SK-N-SH (cell line): ENCODE measurements around the gene LTBP1. TPM values are rescaled to one million over a fixed set of nuclear protein-coding genes. Genes with fewer than 3 reads are reported as not detected.

ENCODE experiments used
- CTCF ChIA-PET: fragments of 300-600, 350-600 bp; formaldehyde crosslinking; extraction: SDS; loops from one replicate; lab custom pipeline; 2021; lab: Yijun Ruan, JAX
- POLR2A ChIA-PET: fragments of 350-600 bp; sonication (Branson Sonifier 250); formaldehyde crosslinking; extraction: SDS; loops from one replicate; lab custom pipeline; 2020; ENCODE audit warnings: antibody characterized with exemption, inconsistent platforms; lab: Yijun Ruan, JAX
- DNase-seq: peaks from one replicate; pipeline ENCODE4 v3.0.0; 2012
- H2AFZ ChIP-seq: fragments of 200-600 bp; sonication (generic); 2 replicates; pipeline ENCODE4 v1.8.1; 2016; ENCODE audit warnings: antibody characterized with exemption, mild to moderate bottlenecking, low read depth
- H3F3A ChIP-seq: fragments of 200-600 bp; sonication (generic); replicated peaks from 2 replicates; pipeline ENCODE3; 2016; ENCODE audit warnings: antibody characterized with exemption, mild to moderate bottlenecking; ENCODE audit not compliant: insufficient read depth
- H3K27ac ChIP-seq, 2 experiments: fragments of 200-500 bp in 1 of 2; fragments of 200-600 bp in 1 of 2; sonication (Bioruptor generic) in 1 of 2; sonication (generic), shearing (Covaris generic) in 1 of 2; 2 replicates each; pipeline versions ENCODE4 v1.5.1 to v1.6.1; 2014 to 2016; ENCODE audit warnings: low read depth in 2 of 2, inconsistent platforms in 1 of 2, low read length in 1 of 2, mild to moderate bottlenecking in 1 of 2, mixed read lengths in 1 of 2
- H3K27me3 ChIP-seq: fragments of 200-600 bp; sonication (generic), shearing (Covaris generic); 2 replicates; pipeline ENCODE4 v1.6.1; 2016; ENCODE audit warnings: mixed run types; ENCODE audit not compliant: insufficient read depth
- H3K36me3 ChIP-seq, 2 experiments: fragments of 200-500 bp in 1 of 2; fragments of 200-600 bp in 1 of 2; sonication (Bioruptor generic) in 1 of 2; sonication (generic) in 1 of 2; replicated peaks in 1 of 2; 2 replicates each; pipeline versions ENCODE3 to v1.5.1; 2014 to 2016; ENCODE audit warnings: low read length in 1 of 2, mild to moderate bottlenecking in 1 of 2; ENCODE audit not compliant: insufficient read depth in 2 of 2, control insufficient read depth in 1 of 2
- H3K4me1 ChIP-seq, 2 experiments: fragments of 200-500 bp in 1 of 2; fragments of 200-600 bp in 1 of 2; sonication (Bioruptor generic) in 1 of 2; sonication (generic), shearing (Covaris generic) in 1 of 2; 2 replicates each; pipeline versions ENCODE4 v1.5.1 to v1.6.1; 2014 to 2016; ENCODE audit warnings: low read depth in 1 of 2, low read length in 1 of 2, mixed run types in 1 of 2; ENCODE audit not compliant: insufficient read depth in 2 of 2, control insufficient read depth in 1 of 2
- H3K4me2 ChIP-seq: fragments of 200-600 bp; sonication (generic), shearing (Covaris generic); 2 replicates; pipeline ENCODE4 v1.6.1; 2017; ENCODE audit warnings: mixed run types
- H3K4me3 ChIP-seq, 2 experiments: fragments of 200-500 bp in 1 of 2; fragments of 200-600 bp in 1 of 2; sonication (Bioruptor generic) in 1 of 2; sonication (generic), shearing (Covaris generic) in 1 of 2; 2 replicates each; pipeline versions ENCODE4 v1.5.1 to v1.8.1; 2014 to 2016; ENCODE audit warnings: low read depth in 2 of 2, inconsistent platforms in 1 of 2, low read length in 1 of 2, mild to moderate bottlenecking in 1 of 2, mixed read lengths in 1 of 2, moderate library complexity in 1 of 2
- H3K79me2 ChIP-seq: fragments of 200-600 bp; sonication (generic); 2 replicates; pipeline ENCODE4 v1.8.1; 2017; ENCODE audit warnings: mild to moderate bottlenecking; ENCODE audit not compliant: insufficient read depth
- H3K9ac ChIP-seq: fragments of 200-600 bp; sonication (generic); 2 replicates; pipeline ENCODE4 v1.6.1; 2017; ENCODE audit warnings: mixed run types
- H3K9me2 ChIP-seq: fragments of 200-600 bp; sonication (generic); 2 replicates; pipeline ENCODE4 v1.6.1; 2017; ENCODE audit warnings: mixed run types
- H3K9me3 ChIP-seq: fragments of 200-600 bp; sonication (generic); 2 replicates; pipeline ENCODE4 v1.6.1; 2017; ENCODE audit warnings: mixed run types, mild to moderate bottlenecking, moderate library complexity
- H4K20me1 ChIP-seq: fragments of 200-600 bp; sonication (generic); 2 replicates; pipeline ENCODE4 v1.6.1; 2017; ENCODE audit warnings: mild to moderate bottlenecking, mixed run types; ENCODE audit not compliant: insufficient read depth
- CHD2 ChIP-seq: fragments of 150-350 bp; IDR thresholded peaks from 2 replicates; pipeline ENCODE4 v1.6.1; 2018; ENCODE audit warnings: low read length; ENCODE audit not compliant: partially characterized antibody
- EP300 ChIP-seq, 2 experiments: IDR thresholded peaks; 2 replicates each; pipeline versions ENCODE4 v1.4.0 to v1.6.1; 2012; ENCODE audit warnings: borderline replicate concordance in 1 of 2, low read depth in 1 of 2, low read length in 1 of 2
- FOXJ3 ChIP-seq: sonication (generic); formaldehyde crosslinking; IDR thresholded peaks from 2 replicates; pipeline ENCODE4 v1.5.1; 2020; ENCODE audit warnings: mild to moderate bottlenecking, missing genetic modification reagents
- FOXM1 ChIP-seq: IDR thresholded peaks from 2 replicates; pipeline ENCODE4 v1.4.0; 2012; ENCODE audit warnings: low read depth, mild to moderate bottlenecking
- GATA2 ChIP-seq: sonication (generic); formaldehyde crosslinking; IDR thresholded peaks from 2 replicates; pipeline ENCODE4 v1.5.0; 2020; ENCODE audit warnings: mild to moderate bottlenecking, missing genetic modification reagents
- MEF2A ChIP-seq: IDR thresholded peaks from 2 replicates; pipeline ENCODE4 v1.4.0; 2012; ENCODE audit warnings: low read depth, borderline replicate concordance
- MXI1 ChIP-seq: IDR thresholded peaks from 2 replicates; pipeline ENCODE4 v1.6.1; 2012; ENCODE audit warnings: mild to moderate bottlenecking, low read depth, low read length, improper control_type of control experiment
- POLR2AphosphoS5 ChIP-seq: IDR thresholded peaks from 2 replicates; pipeline ENCODE4 v1.6.1; 2012; ENCODE audit warnings: low read depth, low read length
- RFX5 ChIP-seq: IDR thresholded peaks from 2 replicates; pipeline ENCODE4 v1.6.1; 2012; ENCODE audit warnings: mild to moderate bottlenecking, improper control_type of control experiment, low read length
- RXRA ChIP-seq: IDR thresholded peaks from 2 replicates; pipeline ENCODE4 v1.4.0; 2012; ENCODE audit warnings: low read depth, mild to moderate bottlenecking, borderline replicate concordance
- SMC3 ChIP-seq: IDR thresholded peaks from 2 replicates; pipeline ENCODE4 v1.6.1; 2012; ENCODE audit warnings: low read depth, low read length, improper control_type of control experiment
- TCF12 ChIP-seq: IDR thresholded peaks from 2 replicates; pipeline ENCODE4 v1.4.0; 2012
- TEAD4 ChIP-seq: IDR thresholded peaks from 2 replicates; pipeline ENCODE4 v1.4.0; 2012; ENCODE audit warnings: mild to moderate bottlenecking, borderline replicate concordance; ENCODE audit not compliant: insufficient read depth
- WGBS: methylation state at CpG from one replicate; pipeline ENCODE4 v1.1.6; 2017; ENCODE audit warnings: low lambda C conversion rate; 5-methylcytosine and 5-hydroxymethylcytosine counted together
- polyA plus RNA-seq, 3 experiments: library from polyadenylated mRNA; depleted of rRNA; stranded (reverse); fragments of >200 nt; gene quantifications; 2 replicates each; pipeline ENCODE4 v1.2.3, GENCODE V29; 2012
- TF ChIP-seq, protein P1 (sequence below): IDR thresholded peaks from 2 replicates; pipeline ENCODE4 v1.4.0; 2012; ENCODE audit warnings: low read depth, borderline replicate concordance
- TF ChIP-seq, protein P2 (sequence below): fragments of 150-350 bp; IDR thresholded peaks from 2 replicates; pipeline ENCODE4 v1.6.1; 2017; ENCODE audit warnings: antibody characterized with exemption, low read length, low read depth, borderline replicate concordance
- TF ChIP-seq, protein P3 (sequence below): IDR thresholded peaks from 2 replicates; pipeline ENCODE4 v1.6.1; 2012; ENCODE audit warnings: mild to moderate bottlenecking, low read depth, low read length, moderate library complexity
- TF ChIP-seq, protein P4 (sequence below): fragments of 200-600 bp; sonication (generic); IDR thresholded peaks from 2 replicates; pipeline ENCODE4 v1.6.1; 2017; ENCODE audit warnings: antibody characterized with exemption, mild to moderate bottlenecking, moderate library complexity
- TF ChIP-seq, protein P5 (sequence below): IDR thresholded peaks from 2 replicates; pipeline ENCODE4 v1.4.0; 2012; ENCODE audit warnings: low read depth, borderline replicate concordance

Gene LTBP1
- polyA plus RNA-seq, 1 of the 3 experiments (the other 2 are of a cell fraction): 467 TPM

DNA sequence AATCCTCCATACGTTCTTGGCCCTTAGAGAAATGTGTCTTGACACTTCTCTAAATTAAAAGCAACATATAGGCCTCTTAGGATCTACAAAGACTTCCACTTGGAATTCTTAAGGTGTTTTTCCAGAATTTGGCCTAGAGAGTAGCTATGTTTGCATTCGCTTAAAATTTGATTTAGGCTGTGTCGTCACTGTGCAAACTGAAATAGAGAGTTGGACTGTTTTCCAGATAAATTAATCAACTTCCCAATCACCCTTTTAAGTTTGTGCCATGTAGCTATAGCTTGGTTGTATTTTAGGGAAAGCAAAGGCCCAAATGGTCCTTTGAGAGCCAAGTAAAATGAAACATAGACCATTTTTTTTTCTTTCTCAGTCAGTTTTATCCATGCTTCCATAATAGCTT lies 401.1 kb downstream of the LTBP1 start:
- CTCF ChIA-PET: interaction anchor here (0.8 kb wide), 1 partner anchor 25 kb away, joined by 4 read pairs; no protein-coding TSS in a partner anchor
- H3K27ac ChIP-seq: no peak overlapping the region

DNA sequence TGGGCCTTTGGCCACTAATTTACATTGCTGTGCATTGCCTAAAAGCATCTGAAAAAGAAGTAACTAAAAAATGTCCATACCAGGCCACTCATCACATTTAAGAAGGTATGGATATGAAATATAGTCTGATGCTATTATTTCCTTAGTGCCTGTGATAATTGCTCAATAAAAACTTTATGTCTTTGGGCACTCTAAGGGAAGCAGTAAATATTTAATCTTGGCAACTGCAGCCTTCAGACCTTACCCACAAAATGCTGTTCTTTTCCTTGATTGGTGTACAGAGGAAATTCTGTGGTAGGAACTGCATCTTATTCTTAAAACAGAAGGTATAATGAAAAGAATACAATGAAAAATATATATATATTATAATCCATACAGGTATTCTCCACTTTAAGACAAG lies 403.9 kb downstream of the LTBP1 start:
- Histone ChIP-seq H3F3A (peaks cover 32% of the 10 kb centered on the region), H3K36me3 (peaks cover 37 to 93% of the 10 kb centered on the region in 2 experiments), H3K9me3 (no peaks in the 10 kb centered on the region), H2AFZ (no peak overlapping the region), H3K27ac (peak overlapping the region in 1 of 2 experiments; percentile 16; a peak in 1 of 4 replicates), H3K9ac (no peak overlapping the region), H3K27me3 (no peaks in the 10 kb centered on the region), H3K4me2 (no peak overlapping the region), H3K9me2 (no peaks in the 10 kb centered on the region), H3K4me1 (no peaks in the 10 kb centered on the region), H3K4me3 (no peak overlapping the region), H3K79me2 (no peaks in the 10 kb centered on the region), H4K20me1 (no peaks in the 10 kb centered on the region)
- TF ChIP-seq, protein P1, sequence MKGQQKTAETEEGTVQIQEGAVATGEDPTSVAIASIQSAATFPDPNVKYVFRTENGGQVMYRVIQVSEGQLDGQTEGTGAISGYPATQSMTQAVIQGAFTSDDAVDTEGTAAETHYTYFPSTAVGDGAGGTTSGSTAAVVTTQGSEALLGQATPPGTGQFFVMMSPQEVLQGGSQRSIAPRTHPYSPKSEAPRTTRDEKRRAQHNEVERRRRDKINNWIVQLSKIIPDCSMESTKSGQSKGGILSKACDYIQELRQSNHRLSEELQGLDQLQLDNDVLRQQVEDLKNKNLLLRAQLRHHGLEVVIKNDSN: no peak
- TF ChIP-seq CHD2: no peak
- no peak for TF ChIP-seq GATA2 (CRISPR knock-in tag)
- TF ChIP-seq TCF12: no peak
- TF ChIP-seq, protein P2, sequence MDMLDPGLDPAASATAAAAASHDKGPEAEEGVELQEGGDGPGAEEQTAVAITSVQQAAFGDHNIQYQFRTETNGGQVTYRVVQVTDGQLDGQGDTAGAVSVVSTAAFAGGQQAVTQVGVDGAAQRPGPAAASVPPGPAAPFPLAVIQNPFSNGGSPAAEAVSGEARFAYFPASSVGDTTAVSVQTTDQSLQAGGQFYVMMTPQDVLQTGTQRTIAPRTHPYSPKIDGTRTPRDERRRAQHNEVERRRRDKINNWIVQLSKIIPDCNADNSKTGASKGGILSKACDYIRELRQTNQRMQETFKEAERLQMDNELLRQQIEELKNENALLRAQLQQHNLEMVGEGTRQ: no peak
- TF ChIP-seq, protein P3, sequence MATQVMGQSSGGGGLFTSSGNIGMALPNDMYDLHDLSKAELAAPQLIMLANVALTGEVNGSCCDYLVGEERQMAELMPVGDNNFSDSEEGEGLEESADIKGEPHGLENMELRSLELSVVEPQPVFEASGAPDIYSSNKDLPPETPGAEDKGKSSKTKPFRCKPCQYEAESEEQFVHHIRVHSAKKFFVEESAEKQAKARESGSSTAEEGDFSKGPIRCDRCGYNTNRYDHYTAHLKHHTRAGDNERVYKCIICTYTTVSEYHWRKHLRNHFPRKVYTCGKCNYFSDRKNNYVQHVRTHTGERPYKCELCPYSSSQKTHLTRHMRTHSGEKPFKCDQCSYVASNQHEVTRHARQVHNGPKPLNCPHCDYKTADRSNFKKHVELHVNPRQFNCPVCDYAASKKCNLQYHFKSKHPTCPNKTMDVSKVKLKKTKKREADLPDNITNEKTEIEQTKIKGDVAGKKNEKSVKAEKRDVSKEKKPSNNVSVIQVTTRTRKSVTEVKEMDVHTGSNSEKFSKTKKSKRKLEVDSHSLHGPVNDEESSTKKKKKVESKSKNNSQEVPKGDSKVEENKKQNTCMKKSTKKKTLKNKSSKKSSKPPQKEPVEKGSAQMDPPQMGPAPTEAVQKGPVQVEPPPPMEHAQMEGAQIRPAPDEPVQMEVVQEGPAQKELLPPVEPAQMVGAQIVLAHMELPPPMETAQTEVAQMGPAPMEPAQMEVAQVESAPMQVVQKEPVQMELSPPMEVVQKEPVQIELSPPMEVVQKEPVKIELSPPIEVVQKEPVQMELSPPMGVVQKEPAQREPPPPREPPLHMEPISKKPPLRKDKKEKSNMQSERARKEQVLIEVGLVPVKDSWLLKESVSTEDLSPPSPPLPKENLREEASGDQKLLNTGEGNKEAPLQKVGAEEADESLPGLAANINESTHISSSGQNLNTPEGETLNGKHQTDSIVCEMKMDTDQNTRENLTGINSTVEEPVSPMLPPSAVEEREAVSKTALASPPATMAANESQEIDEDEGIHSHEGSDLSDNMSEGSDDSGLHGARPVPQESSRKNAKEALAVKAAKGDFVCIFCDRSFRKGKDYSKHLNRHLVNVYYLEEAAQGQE: no peak
- TF ChIP-seq FOXM1: no peak
- TF ChIP-seq, protein P4, sequence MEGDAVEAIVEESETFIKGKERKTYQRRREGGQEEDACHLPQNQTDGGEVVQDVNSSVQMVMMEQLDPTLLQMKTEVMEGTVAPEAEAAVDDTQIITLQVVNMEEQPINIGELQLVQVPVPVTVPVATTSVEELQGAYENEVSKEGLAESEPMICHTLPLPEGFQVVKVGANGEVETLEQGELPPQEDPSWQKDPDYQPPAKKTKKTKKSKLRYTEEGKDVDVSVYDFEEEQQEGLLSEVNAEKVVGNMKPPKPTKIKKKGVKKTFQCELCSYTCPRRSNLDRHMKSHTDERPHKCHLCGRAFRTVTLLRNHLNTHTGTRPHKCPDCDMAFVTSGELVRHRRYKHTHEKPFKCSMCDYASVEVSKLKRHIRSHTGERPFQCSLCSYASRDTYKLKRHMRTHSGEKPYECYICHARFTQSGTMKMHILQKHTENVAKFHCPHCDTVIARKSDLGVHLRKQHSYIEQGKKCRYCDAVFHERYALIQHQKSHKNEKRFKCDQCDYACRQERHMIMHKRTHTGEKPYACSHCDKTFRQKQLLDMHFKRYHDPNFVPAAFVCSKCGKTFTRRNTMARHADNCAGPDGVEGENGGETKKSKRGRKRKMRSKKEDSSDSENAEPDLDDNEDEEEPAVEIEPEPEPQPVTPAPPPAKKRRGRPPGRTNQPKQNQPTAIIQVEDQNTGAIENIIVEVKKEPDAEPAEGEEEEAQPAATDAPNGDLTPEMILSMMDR: no peak
- no peak for TF ChIP-seq EP300 (IDR thresholded peaks at IDR 0.05; ENCODE audit: borderline replicate concordance in 1 of 2, low read depth in 1 of 2, low read length in 1 of 2)
- TF ChIP-seq, protein P5, sequence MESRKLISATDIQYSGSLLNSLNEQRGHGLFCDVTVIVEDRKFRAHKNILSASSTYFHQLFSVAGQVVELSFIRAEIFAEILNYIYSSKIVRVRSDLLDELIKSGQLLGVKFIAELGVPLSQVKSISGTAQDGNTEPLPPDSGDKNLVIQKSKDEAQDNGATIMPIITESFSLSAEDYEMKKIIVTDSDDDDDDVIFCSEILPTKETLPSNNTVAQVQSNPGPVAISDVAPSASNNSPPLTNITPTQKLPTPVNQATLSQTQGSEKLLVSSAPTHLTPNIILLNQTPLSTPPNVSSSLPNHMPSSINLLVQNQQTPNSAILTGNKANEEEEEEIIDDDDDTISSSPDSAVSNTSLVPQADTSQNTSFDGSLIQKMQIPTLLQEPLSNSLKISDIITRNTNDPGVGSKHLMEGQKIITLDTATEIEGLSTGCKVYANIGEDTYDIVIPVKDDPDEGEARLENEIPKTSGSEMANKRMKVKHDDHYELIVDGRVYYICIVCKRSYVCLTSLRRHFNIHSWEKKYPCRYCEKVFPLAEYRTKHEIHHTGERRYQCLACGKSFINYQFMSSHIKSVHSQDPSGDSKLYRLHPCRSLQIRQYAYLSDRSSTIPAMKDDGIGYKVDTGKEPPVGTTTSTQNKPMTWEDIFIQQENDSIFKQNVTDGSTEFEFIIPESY: no peak
- no peak for TF ChIP-seq MEF2A
- TF ChIP-seq MXI1: no peak
- no peak for TF ChIP-seq POLR2AphosphoS5
- no peak for TF ChIP-seq RXRA
- TF ChIP-seq SMC3: no peak
- TF ChIP-seq RFX5: no peak
- no peak for TF ChIP-seq TEAD4
- TF ChIP-seq FOXJ3 (CRISPR knock-in tag): no peak
- ChIA-PET CTCF (interaction anchor here (1.0 to 2.0 kb wide), 2 partner anchors 22 to 66 kb away, joined by 3 to 7 read pairs; no protein-coding TSS in a partner anchor), POLR2A (no interaction called here)
- no peak for DNase-seq

More for the DNA sequence above, 401.1 kb downstream of the LTBP1 start:
- Histone ChIP-seq H3F3A (peaks cover 17% of the 10 kb centered on the region), H4K20me1 (no peaks in the 10 kb centered on the region), H3K4me3 (no peak overlapping the region)
- no peak for TF ChIP-seq TCF12
- no peak for TF ChIP-seq POLR2AphosphoS5
- no peak for TF ChIP-seq FOXJ3 (CRISPR knock-in tag)
- TF ChIP-seq, all 33 proteins: peak for 0
- no peaks in the 10 kb centered on the region for H3K9me2 ChIP-seq
- H3K4me2 ChIP-seq: no peak overlapping the region
- no peak for DNase-seq
- no peaks in the 10 kb centered on the region for H3K4me1 ChIP-seq
- no peaks in the 10 kb centered on the region for H3K27me3 ChIP-seq
- H3K9me3 ChIP-seq: no peaks in the 10 kb centered on the region
- no peaks in the 10 kb centered on the region for H3K79me2 ChIP-seq
- H2AFZ ChIP-seq: no peak overlapping the region
- no peak overlapping the region for H3K9ac ChIP-seq
- WGBS: 68% methylated on average over 3 of the region's 3 CpGs
- H3K36me3 ChIP-seq: peaks cover 37 to 88% of the 10 kb centered on the region in 2 experiments
- POLR2A ChIA-PET: no interaction called here
